C4-2B (cell line): ENCODE data around the gene CLSTN2.

Experiments used
- CTCF ChIP-seq: fragments of 450-650 bp; conservative IDR thresholded peaks from 2 replicates; pipeline ENCODE4 v1.5.1; 2017; ENCODE audit warnings: mild to moderate bottlenecking
- ZFX ChIP-seq: fragments of 450-650 bp; IDR thresholded peaks from 2 replicates; pipeline ENCODE4 v1.6.1; 2017

GRCh38 chr3:139935866-139936817, 1.2 kb downstream of the CLSTN2 start:
- TF ChIP-seq CTCF (no peak), ZFX (no peak)
